IPS-18c (cell line): ENCODE measurements around the gene TGM3.

ENCODE experiments used
- H3K4me3 ChIP-seq: 2 replicates; pipeline ENCODE4 v1.7.0; 2013; ENCODE audit warnings: low read depth, mild to moderate bottlenecking, low read length, moderate library complexity; ENCODE audit not compliant: insufficient read depth
- H3K9me3 ChIP-seq: one replicate; pipeline ENCODE4 v1.6.1; 2013; ENCODE audit warnings: mild to moderate bottlenecking, low read length, moderate library complexity; ENCODE audit not compliant: control insufficient read depth, insufficient read depth

The TGM3 gene

DNA sequence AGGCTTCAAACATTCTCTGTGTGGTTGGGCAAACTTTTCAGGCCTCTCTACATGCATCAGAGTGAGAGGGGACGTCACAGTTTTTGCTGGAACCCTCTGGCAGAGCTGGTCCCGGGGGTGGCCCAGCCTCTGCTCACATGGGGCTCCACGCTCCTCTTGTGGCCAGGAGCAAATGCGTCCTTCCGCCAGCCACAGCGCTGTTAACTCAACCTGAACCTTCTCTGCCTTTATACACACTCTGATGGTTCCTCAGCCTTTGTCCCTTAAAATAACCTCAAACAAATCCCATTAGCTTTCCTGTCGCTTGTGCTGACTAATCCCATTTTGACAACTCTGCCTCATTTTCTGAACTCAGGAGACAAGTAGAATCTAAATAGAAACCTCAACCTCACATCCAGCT, 45.5 kb downstream of the TGM3 start:
- H3K9me3 ChIP-seq: no peaks in the 10 kb centered on the region
- no peak overlapping the region for H3K4me3 ChIP-seq

GRCh38 chr20:2342243-2342642, 46.4 kb downstream of the TGM3 start:
- Histone ChIP-seq H3K4me3 (no peak overlapping the region), H3K9me3 (no peaks in the 10 kb centered on the region)

- H3K4me3 ChIP-seq: no peak overlapping the region
- no peaks in the 10 kb centered on the region for H3K9me3 ChIP-seq
Observed at GRCh38 chr20:2346188-2346587, 50.4 kb downstream of the TGM3 start.

GRCh38 chr20:2348336-2348735, 52.5 kb downstream of the TGM3 start:
- Histone ChIP-seq H3K4me3 (no peak overlapping the region), H3K9me3 (no peaks in the 10 kb centered on the region)

GRCh38 chr20:2349801-2350200, 54.0 kb downstream of the TGM3 start:
- H3K9me3 ChIP-seq: no peaks in the 10 kb centered on the region
- no peak overlapping the region for H3K4me3 ChIP-seq

GRCh38 chr20:2350606-2351005, 54.8 kb downstream of the TGM3 start:
- no peak overlapping the region for H3K4me3 ChIP-seq
- H3K9me3 ChIP-seq: no peaks in the 10 kb centered on the region

DNA sequence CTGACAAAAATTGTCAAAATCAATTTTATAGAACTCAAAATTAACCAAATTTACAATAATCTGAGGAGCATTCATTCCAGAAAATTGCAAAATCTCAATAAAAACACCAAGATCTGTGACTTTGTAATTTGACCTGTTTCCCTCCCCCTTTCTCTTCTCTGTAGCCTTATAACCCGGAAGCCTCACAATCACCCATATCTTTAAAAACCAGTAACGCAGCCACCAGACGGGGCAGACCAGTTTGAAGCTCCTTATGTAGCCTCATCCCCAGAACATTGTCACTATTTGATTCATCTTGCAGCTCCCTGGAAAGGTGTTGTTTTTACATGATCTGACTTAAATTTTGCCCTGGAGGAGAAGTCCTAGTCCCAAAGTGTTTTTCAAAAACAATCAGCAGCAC, 57.4 kb downstream of the TGM3 start:
- H3K9me3 ChIP-seq: no peaks in the 10 kb centered on the region
- H3K4me3 ChIP-seq: 0 out of 2 replicates have a peak overlapping the region, but pooled peaks have one; percentile 15

- no peaks in the 10 kb centered on the region for H3K9me3 ChIP-seq
- no peak overlapping the region for H3K4me3 ChIP-seq
Observed at GRCh38 chr20:2357114-2357513, 61.3 kb downstream of the TGM3 start.

GRCh38 chr20:2358006-2358405, 62.2 kb downstream of the TGM3 start:
- no peak overlapping the region for H3K4me3 ChIP-seq
- H3K9me3 ChIP-seq: no peaks in the 10 kb centered on the region

DNA sequence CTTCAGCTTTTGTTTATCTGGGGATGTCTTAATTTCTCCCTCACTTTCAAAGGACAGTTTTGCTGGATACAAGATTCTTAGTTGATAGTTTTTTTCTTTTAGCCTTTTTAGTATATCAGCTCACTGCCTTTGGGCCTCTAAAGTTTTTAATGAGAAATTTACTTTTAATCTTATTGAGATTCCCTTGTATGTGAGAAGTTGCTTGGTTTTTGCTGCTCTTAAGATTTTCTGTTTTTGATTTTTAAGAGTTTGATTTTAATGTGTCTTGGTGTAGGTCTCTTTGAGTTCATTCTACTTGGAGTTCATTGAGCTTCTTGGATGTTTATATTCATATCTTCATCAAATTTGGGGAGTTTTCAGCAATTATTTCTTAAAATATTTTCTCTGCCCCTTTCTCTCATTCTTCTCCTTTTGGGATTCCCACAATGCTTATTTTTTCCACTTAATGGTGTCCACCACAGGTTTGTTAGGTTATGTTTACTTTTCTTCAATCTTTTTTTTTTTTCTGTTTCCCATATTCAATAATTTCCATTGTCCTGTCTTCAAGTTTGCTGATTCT, 65.3 kb downstream of the TGM3 start:
- Histone ChIP-seq H3K4me3 (no peak overlapping the region), H3K9me3 (no peaks in the 10 kb centered on the region)

GRCh38 chr20:2363187-2363586, 67.4 kb downstream of the TGM3 start:
- Histone ChIP-seq H3K9me3 (no peaks in the 10 kb centered on the region), H3K4me3 (no peak overlapping the region)

DNA sequence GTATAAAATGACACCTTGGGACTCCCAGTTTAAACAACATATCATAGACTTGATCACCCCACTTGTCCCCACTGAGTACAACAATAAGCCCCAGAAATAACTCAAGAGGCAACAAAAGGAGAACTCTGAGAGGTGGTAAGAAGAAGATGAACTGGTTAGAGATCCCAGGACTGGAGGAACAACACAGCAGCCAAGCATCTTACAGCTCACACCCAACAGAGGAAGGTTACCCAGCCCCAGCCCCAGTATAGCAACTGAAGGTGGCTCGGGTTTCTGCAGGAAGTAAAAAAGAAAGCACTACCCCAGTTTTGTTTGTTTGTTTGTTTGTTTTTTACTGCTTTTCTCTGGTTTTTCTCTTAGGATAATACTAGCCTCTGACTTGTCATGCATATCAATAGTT, 67.8 kb downstream of the TGM3 start:
- no peaks in the 10 kb centered on the region for H3K9me3 ChIP-seq
- H3K4me3 ChIP-seq: no peak overlapping the region

- H3K4me3 ChIP-seq: no peak overlapping the region
- H3K9me3 ChIP-seq: no peaks in the 10 kb centered on the region
Observed at GRCh38 chr20:2364044-2364443, 68.2 kb downstream of the TGM3 start.

GRCh38 chr20:2365091-2365490, 69.3 kb downstream of the TGM3 start:
- H3K4me3 ChIP-seq: no peak overlapping the region
- H3K9me3 ChIP-seq: no peaks in the 10 kb centered on the region

DNA sequence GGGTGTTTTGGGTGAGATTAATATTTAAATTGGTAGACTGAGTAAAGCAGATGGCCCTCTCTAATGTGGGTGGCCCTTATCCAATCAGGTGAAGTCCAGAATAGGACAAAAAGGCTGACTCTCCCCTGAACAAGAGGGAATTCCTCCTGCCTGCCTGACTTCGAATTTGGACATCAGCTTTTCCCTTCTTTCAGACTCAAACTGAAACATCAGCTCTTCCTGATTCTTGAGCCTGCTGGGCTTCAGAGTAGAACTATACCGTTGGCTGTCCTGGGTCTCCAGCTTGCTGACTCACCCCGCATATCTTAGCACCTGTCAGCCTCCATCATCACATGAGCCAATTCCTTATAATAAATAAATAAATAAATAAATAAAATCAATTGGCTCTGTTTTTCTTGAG, 69.9 kb downstream of the TGM3 start:
- H3K4me3 ChIP-seq: no peak overlapping the region
- no peaks in the 10 kb centered on the region for H3K9me3 ChIP-seq

- no peaks in the 10 kb centered on the region for H3K9me3 ChIP-seq
Observed at GRCh38 chr20:2368621-2369020, 72.8 kb downstream of the TGM3 start.

DNA sequence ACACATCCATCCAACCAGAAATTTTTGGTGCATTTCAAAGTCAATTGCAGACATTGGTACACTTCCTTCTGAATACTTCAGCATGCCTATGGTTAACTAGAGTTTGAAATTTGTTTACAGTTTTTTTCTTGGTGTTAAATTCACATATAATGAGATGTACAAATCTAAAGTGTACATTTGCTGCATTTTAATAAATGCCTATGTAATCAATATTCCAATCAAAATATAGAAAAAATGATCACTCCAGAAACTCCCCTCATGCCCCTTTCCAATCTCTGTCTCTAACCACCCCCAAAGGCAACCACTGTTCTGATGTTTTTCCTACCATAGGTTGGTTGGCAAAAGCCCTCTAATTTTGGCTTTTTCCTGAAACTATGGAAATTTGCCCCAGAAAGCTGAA, 77.3 kb downstream of the TGM3 start:
- no peak overlapping the region for H3K4me3 ChIP-seq

More at GRCh38 chr20:2368621-2369020, 72.8 kb downstream of the TGM3 start:
- no peak overlapping the region for H3K4me3 ChIP-seq

DNA sequence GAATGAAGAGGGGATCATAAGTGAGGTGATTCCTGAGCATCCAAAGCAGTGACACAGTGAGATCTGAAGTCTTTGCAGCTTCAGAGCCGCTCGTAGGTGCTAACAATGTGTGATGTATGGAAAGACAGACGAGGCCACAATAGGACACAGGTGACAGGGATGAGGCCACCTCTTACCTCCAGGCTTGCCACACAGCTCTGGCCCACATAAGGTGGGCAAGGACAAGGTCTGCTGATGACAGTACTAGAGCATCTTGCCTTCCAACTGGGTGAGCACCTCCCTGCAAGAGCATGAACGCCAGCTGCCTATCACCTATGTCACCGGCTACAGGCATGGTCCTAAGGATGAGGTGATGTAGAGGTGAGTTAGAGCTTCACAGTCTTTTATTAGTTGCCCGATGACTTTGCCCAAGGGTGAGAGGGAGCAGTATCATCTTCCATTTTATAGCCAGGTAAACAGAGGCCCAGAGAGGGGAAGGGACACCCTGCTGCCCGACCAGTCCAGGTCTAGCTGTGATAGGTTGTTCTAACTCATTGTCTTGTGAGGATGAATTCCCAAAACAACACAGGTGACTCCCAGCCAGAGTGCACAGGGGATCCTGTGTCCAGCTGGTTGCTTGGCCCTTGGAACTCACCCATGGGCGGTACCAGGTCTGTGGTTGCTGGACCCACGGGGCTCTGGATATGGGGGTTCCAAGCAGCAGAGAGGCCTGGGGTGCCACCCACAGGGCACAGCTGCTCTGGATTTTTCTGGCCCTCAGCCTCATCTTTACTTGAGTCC, 78.7 kb downstream of the TGM3 start:
- no peaks in the 10 kb centered on the region for H3K9me3 ChIP-seq
- H3K4me3 ChIP-seq: no peak overlapping the region

More for the DNA sequence above, 77.3 kb downstream of the TGM3 start:
- H3K9me3 ChIP-seq: no peaks in the 10 kb centered on the region

- Histone ChIP-seq H3K4me3 (no peak overlapping the region), H3K9me3 (no peaks in the 10 kb centered on the region)
Observed at GRCh38 chr20:2378893-2379292, 83.1 kb downstream of the TGM3 start.
